GM12872 (cell line): ENCODE results near the gene EID2.

ENCODE experiments used
- CTCF ChIP-seq: IDR thresholded peaks from 3 replicates; pipeline ENCODE4 v1.5.1; 2011; ENCODE audit warnings: low read depth, mild to moderate bottlenecking, low read length, moderate library complexity; ENCODE audit not compliant: insufficient read depth

EID2 gene

GRCh38 chr19:39500543-39500942 lies 39.4 kb downstream of the EID2 start:
- TF ChIP-seq CTCF: no peak

GRCh38 chr19:39499932-39500331 lies 40.0 kb downstream of the EID2 start:
- no peak for TF ChIP-seq CTCF

- no peak for TF ChIP-seq CTCF
Measured at GRCh38 chr19:39498798-39499642, 40.9 kb downstream of the EID2 start, which contains the start of gene DLL3. Gene DLL3, plus strand, starts transcription at chr19:39498947. Its CDS starts 28 bp downstream, at chr19:39498975.

GRCh38 chr19:39497996-39498797 lies 41.8 kb downstream of the EID2 start:
- peak; percentile 31; the same call in 2 of the 3 replicates for TF ChIP-seq CTCF

GRCh38 chr19:39497701-39497995 lies 42.3 kb downstream of the EID2 start:
- no peak for TF ChIP-seq CTCF

- TF ChIP-seq CTCF: no peak
Measured at GRCh38 chr19:39496063-39496462, 43.9 kb downstream of the EID2 start.

- TF ChIP-seq CTCF: no peak
Measured at GRCh38 chr19:39494661-39495060, 45.3 kb downstream of the EID2 start.
